Globus pallidus (tissue), 1 donor: ENCODE data around the gene CLN3.
"Not testable (repeated sequence)": the region's sequence is repeated elsewhere in the genome, so short reads cannot be mapped to it uniquely, and the experiment has no call there.

ENCODE experiments used
- DNase-seq: peaks from one replicate; pipeline ENCODE4 v3.0.0-alpha.2; 2015; ENCODE audit warnings: low spot score

Gene CLN3

DNA sequence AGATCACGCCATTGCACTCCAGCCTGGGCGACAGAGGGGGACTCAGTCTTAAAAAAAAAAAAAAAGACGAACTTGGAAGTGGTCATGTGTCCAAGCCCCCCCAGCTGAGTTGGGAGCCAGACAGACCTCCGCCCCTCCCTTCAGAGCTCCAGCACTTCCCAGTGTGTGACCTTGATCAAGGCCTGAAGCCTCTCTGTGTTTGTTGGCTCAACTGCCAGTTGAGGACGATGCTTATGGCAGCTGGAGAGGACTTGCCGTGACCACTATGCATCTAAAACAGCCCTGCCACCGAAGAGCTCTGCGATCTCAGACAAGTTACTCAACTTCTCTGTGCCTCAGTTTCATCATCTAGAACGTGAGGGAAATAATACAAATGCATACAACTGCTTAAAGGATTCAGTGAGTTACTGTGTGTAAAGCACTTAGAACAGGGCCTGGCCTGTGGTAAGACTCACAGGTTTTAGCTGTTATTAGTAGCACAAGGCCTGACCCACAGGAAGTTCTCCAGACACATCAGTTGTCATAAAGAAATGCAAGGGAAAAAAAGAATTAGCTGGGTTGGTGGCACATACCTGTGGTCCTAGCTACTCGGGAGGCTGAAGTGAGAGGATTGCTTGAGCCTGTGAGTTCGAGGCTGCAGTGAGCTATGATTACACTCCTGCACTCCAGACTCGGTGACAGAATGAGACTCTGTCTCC, 21.8 kb upstream of the CLN3 start:
- DNase-seq = no peak

GRCh38 chr16:28511801-28512789, 20.2 kb upstream of the CLN3 start:
- no peak for DNase-seq

DNA sequence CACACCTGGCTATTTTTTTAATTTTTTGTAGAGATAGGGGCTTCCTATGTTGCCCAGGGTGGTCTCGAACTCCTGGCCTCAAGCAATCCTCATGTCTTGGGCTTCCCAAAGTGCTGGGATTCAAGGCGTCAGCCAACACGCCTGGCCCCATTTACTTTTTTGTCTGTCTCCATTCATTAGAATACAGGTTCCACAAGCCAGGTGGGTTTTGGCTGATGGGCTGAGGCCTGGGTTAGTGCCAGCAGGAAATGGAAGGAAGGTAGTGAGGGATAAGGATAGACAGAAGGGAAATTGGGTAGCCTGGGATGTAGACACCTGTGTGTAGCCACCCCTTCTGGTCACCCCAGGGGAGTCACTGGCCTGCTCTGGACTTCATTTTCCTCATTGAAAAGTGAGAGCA, 19.2 kb upstream of the CLN3 start:
- no peak for DNase-seq

- DNase-seq = no peak
Observed at GRCh38 chr16:28505489-28506137, 13.7 kb upstream of the CLN3 start.

DNA sequence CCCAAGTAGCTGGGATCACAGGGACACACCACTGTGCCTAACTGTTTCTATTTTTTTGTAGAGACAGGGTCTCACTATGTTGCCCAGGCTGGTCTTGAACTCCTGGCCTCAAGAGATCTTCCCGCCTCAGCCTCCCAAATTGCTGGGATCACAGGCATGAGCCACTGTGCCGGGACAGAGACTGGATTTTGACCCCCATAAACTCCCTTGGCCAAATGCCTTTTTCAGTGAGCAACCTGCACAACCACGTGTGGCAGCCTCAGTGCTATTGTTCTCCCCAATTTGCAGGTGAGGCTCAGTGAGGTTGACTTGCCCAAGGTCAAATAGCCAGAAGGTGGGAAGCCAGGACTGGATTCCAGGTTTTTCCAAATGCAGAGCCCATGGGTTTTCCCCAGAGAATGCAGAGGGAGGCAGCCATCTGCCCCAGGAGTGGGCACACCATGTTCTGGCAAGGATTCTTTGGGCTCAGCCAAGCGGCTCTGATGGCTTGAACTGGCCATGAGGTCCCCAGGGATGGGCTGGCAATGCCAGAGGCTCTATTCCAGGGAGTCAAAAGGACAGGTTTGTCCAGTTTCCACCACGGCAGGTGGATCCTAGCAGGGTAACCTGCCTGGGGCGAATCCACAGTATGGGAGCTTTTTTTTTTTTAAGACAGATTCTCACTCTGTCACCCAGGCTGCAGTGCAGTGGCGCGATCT, 13.0 kb upstream of the CLN3 start:
- DNase-seq = no peak

GRCh38 chr16:28503470-28504259, 11.8 kb upstream of the CLN3 start:
- no peak for DNase-seq

- no peak for DNase-seq
Observed at GRCh38 chr16:28502290-28502689, 10.4 kb upstream of the CLN3 start.

DNA sequence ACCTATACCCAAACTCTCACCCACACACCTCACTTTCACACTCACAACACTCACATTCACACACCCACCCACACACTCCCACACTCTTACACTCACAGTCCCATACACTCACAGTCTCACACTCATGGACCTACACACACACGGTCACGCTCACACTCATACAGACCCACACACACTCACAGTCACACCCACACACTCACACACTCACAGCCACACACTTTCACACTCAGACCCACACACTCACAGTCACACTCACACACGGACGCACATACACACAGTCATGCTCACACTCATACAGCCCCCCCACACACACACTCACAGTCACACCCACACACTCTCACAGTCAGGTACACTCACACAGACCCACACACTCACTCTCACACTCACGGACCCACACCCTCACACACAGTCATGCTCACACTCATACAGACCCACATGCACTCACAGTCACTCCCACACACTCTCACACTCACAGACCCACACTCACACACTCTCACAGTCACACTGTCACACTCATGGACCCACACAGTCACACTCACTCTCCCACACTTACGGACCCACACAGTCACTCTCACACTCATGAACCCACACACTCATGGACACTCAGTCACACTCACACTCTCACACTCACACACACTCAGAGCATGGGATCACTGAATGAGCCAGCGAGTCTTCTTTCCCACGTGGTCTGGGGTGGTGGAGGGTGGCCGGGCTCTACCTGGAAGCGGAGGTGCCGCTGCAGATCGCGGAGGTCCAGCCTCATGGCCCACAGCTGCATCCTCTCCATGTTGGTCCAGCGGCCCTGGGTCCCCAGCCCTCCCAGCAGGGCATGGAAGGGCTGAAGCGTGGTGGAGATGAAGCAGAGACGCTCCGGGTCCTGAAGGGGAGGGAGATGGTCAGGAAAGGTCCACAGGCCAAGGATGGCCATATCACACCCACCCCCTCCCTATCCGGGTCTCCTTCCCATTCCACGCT, 9.7 kb upstream of the CLN3 start:
- no peak for DNase-seq

- DNase-seq = not testable (repeated sequence)
Observed at GRCh38 chr16:28500476-28501180, 8.8 kb upstream of the CLN3 start.

DNA sequence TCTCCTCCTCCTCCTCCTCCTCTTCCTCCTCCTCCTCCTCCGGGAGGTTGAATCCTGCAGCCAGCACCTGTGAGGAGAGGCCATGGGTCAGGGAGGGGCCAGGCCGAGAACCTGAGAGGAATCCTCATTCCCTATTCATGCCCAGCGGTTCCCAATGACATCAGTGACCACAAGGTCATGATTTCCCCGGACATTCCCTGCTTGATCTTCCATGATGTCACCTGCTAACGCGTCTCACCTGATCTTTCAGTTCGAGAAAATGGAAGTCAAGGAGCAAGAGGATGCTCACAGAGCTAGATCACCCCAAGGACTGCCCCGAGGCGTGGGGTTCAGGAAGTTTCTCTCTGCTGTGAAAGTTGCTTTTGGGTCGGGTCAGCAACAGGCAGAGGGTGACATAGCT, 8.0 kb upstream of the CLN3 start:
- no peak for DNase-seq

GRCh38 chr16:28498666-28499381, 7.0 kb upstream of the CLN3 start:
- no peak for DNase-seq

- DNase-seq = no peak
Observed at GRCh38 chr16:28497861-28498599, 6.2 kb upstream of the CLN3 start.

DNA sequence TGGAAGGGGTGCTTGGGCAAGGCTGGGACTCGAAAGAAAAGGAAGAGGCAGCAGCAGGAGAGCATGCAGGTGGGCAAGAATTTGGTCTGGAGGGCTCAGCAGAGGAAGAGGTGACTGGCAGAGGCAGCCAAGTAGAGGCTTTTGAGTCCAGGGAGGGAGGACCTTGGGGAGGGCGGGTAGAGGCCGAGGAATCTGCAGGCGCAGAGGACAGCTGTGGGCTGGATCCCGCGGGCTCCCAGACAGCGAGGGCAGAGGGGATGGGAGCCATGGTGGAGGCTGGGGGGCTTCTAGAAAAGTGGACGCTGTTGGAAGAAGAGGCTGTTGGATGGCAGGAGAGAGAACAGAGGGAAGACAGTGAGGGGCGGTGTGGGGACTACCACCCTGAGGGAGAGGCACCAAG, 5.5 kb upstream of the CLN3 start:
- DNase-seq = no peak

DNA sequence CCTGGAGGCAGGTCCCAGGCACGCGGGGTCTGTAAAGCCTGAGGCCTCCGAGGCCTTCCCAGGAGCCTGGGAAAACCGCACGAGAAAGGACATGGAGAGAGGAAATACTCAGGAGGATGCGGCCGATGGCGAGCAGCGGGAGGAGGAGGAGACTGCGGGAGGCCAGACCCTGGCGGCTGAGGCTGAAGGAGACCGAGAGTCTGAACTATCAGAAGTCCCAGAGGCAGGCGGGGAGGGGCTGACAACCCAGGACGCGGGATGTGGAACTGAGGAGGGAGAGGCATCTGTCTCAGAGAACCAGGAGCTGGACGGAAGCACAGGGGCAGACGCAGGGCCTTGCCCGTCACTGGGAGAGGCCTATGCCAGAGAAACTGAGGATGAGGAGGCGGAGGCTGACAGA, 5.0 kb upstream of the CLN3 start:
- no peak for DNase-seq

DNA sequence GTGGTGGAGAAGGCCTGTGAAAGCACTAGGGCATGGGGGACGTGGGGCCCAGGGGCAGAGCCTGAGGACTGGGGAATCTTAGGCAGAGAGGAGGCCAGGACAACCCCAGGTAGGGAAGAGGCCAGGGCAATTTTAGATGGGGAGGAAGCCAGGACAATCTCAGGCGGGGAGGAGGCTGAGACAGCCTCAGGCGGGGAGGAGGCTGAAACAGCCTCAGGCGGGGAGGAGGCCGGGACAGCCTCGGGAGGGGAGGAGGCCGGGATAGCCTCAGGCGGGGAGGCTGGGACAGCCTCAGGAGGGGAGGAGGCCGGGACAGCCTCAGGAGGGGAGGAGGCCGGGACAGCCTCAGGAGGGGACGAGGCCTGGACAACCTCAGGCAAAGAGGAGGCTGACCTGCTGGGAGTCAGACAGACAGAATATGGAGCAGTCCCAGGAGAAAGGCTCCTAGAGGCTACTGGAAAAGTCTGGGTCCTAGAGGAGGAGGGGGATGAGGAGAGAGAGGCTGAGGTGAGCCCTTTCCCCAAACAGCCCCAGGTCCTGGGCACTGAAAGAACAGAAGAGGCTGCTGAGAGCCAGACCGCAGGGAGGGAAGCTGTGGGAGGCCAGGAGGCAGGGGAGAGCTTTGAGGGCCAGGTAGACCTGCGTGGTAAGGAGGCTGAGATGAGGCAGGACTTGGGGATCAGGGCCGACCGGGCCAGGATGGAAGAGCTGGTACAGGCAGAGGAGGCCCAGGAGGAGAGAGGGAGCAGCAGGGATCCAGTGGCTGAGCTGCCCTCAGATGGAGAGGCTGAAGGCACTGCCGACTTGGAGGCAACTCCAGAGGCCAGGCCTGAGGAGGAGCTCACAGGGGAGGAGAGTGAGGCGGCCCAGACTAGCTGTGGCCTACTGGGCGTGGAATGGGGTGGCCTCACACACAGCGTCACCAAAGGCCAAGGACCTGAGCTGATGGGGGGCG, 4.2 kb upstream of the CLN3 start:
- DNase-seq = no peak

DNA sequence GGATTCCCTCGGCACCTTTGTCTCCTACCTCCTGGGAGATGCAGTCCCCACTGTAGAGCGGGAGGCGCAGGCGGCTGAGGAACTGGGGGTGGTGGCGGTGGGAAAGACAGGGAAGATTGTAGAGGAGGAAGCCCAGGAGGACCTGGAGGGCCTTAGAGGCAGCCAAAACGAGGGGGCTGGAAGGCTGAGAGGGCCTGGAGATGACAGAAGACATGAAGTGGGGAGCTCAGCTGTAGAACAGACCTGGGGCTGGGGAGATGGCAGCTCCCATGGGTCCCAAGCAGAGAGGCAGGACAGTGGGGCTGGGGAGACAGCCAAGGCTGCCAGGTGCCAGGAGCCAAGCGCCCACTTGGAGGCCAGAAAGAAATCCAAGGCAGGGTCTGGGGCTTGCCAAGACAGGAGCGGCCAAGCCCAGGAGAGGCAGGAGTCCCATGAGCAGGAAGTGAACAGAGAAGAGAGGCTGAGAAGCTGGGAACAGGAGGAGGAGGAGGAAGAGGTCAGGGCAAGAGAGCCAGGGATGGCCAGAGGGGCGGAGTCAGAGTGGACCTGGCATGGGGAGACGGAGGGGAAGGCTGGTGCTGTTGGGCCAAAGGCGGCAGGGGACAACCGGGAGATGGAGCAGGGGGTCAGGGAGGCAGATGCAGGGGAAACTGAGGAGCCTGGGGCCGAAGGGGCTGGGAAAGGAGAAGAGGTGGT, 3.4 kb upstream of the CLN3 start:
- no peak for DNase-seq
